Ishikawa (cell line): ENCODE measurements around the gene PAEP.

Source experiments
- CEBPB ChIP-seq: IDR thresholded peaks from 2 replicates; pipeline ENCODE4 v1.6.1; 2012
- CREB1 ChIP-seq: IDR thresholded peaks from 2 replicates; pipeline ENCODE4 v1.6.1; 2012; ENCODE audit warnings: low read depth
- EGR1 ChIP-seq: IDR thresholded peaks from 2 replicates; pipeline ENCODE4 v1.6.1; 2012
- EP300 ChIP-seq: IDR thresholded peaks from 2 replicates; pipeline ENCODE4 v1.6.1; 2012; ENCODE audit warnings: borderline replicate concordance
- FOXM1 ChIP-seq: IDR thresholded peaks from 2 replicates; pipeline ENCODE4 v1.6.1; 2012; ENCODE audit warnings: low read depth, borderline replicate concordance
- MAX ChIP-seq: IDR thresholded peaks from 2 replicates; pipeline ENCODE4 v1.6.1; 2012
- NFIC ChIP-seq: IDR thresholded peaks from 2 replicates; pipeline ENCODE4 v1.6.1; 2012
- RAD21 ChIP-seq: IDR thresholded peaks from 2 replicates; pipeline ENCODE4 v1.6.1; 2012; ENCODE audit warnings: low read depth
- REST ChIP-seq: IDR thresholded peaks from 2 replicates; pipeline ENCODE4 v1.6.1; 2012; ENCODE audit warnings: low read depth, mild to moderate bottlenecking
- TAF1 ChIP-seq: IDR thresholded peaks from 2 replicates; pipeline ENCODE4 v1.6.1; 2012; ENCODE audit warnings: low read depth, mild to moderate bottlenecking
- TCF12 ChIP-seq: IDR thresholded peaks from 2 replicates; pipeline ENCODE4 v1.6.1; 2012; ENCODE audit warnings: low read depth
- TEAD4 ChIP-seq: IDR thresholded peaks from 2 replicates; pipeline ENCODE4 v1.6.1; 2012
- USF1 ChIP-seq: IDR thresholded peaks from 2 replicates; pipeline ENCODE4 v1.6.1; 2012
- YY1 ChIP-seq: IDR thresholded peaks from 2 replicates; pipeline ENCODE4 v1.6.1; 2012; ENCODE audit warnings: low read depth
- ZBTB7A ChIP-seq: IDR thresholded peaks from 2 replicates; pipeline ENCODE4 v1.6.1; 2012; ENCODE audit warnings: low read depth

The PAEP gene

GRCh38 chr9:135596211-135596610 lies 34.7 kb downstream of the PAEP start:
- TF ChIP-seq EP300 (no peak), MAX (no peak), REST (no peak)

GRCh38 chr9:135600296-135600817 lies 38.8 kb downstream of the PAEP start:
- TF ChIP-seq FOXM1 (no peak), NFIC (no peak), REST (no peak), USF1 (no peak), CEBPB (no peak), CREB1 (no peak), ZBTB7A (no peak), TAF1 (no peak), RAD21 (no peak), EGR1 (no peak), YY1 (no peak), TEAD4 (no peak), EP300 (no peak), MAX (no peak), TCF12 (no peak)

GRCh38 chr9:135601988-135602387 lies 40.4 kb downstream of the PAEP start:
- TF ChIP-seq FOXM1 = no peak
- TF ChIP-seq EP300 = no peak
- TF ChIP-seq TAF1 = no peak
- TF ChIP-seq YY1 = no peak
- no peak for TF ChIP-seq NFIC
- TF ChIP-seq CREB1 = no peak
- no peak for TF ChIP-seq ZBTB7A
- TF ChIP-seq CEBPB = no peak
- no peak for TF ChIP-seq REST
- no peak for TF ChIP-seq EGR1
- no peak for TF ChIP-seq RAD21
- TF ChIP-seq MAX = no peak
- TF ChIP-seq USF1 = no peak
- TF ChIP-seq TCF12 = no peak
- TF ChIP-seq TEAD4 = no peak

GRCh38 chr9:135602789-135603481 lies 41.4 kb downstream of the PAEP start:
- TF ChIP-seq CEBPB = no peak
- no peak for TF ChIP-seq TCF12
- no peak for TF ChIP-seq TAF1
- TF ChIP-seq EP300 = no peak
- TF ChIP-seq FOXM1 = no peak
- no peak for TF ChIP-seq EGR1
- peak; percentile 42; the same call in 1 of the 2 replicates for TF ChIP-seq RAD21
